Measurements from ENCODE around the gene CNTNAP2. TPM values are rescaled to one million over a fixed set of nuclear protein-coding genes. Genes with fewer than 3 reads are reported as not detected.

CNTNAP2 gene
- total and polyA plus RNA-seq, 7 experiments from 2014 or later: 0.02 to 0.48 (median 0.24) TPM; not detected in 2

DNA sequence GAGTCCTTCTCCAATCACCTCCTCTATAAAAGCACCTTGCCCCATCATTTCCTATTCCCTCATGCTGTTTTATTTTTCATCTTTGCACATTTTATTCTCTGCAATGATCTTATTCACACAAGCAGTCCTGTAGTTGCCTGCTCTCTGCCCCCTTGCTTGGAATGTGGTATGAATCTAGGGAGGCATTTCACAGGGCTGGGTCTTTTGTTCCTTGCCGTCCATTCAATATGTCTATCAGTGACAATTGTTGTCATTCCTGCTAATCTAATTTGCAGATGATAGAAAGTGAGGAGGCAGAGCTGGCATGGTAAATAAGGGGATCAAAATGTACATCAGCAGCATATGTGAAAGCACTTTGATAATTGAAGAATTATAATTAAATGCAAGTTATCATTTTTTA, 2227.8 kb downstream of the CNTNAP2 start:
- Mint-ChIP-seq H3K9me3 (peaks cover 0 to 2% (median 0%) of the 10 kb centered on the region in 11 donors), H3K27ac (no peak overlapping the region), H3K27me3 (peaks cover 30 to 43% (median 35%) of the 10 kb centered on the region in 5 donors), H3K4me3 (no peak overlapping the region), H3K4me1 (peaks cover 3 to 5% (median 5%) of the 10 kb centered on the region in 7 donors), H3K36me3 (no peaks in the 10 kb centered on the region)
- Histone ChIP-seq H3K4me1 (ENCODE audit: control insufficient read depth in 2 of 2, insufficient read depth in 2 of 2, low read length in 2 of 2) (peaks cover 0 to 1% of the 10 kb centered on the region in 2 donors), H3K27ac (ENCODE audit: low read depth, low read length) (no peak overlapping the region), H3K27me3 (ENCODE audit: control insufficient read depth in 2 of 2, insufficient read depth in 2 of 2, low read length in 2 of 2) (peaks cover 0 to 8% of the 10 kb centered on the region in 2 donors), H3K9me3 (ENCODE audit: control insufficient read depth in 2 of 3, low read length in 3 of 3) (no peaks in the 10 kb centered on the region), H3K4me3 (ENCODE audit: low read length) (no peak overlapping the region), H3K36me3 (ENCODE audit: control insufficient read depth in 2 of 3, insufficient read depth in 3 of 3, low read length in 3 of 3) (no peaks in the 10 kb centered on the region)
- POLR2A ChIA-PET: no interaction called here
- DNase-seq: no peak
- CTCF ChIA-PET: no interaction called here
- intact Hi-C loops (cut with micrococcal nuclease): no loop called here
- ATAC-seq: no peak

- no peak for ATAC-seq
- H3K9me3 ChIP-seq (ENCODE audit: control insufficient read depth in 2 of 3, low read length in 3 of 3): no peaks in the 10 kb centered on the region
Measured at GRCh38 chr7:148347981-148348380, 2231.4 kb downstream of the CNTNAP2 start.

GRCh38 chr7:148348466-148348865, 2231.9 kb downstream of the CNTNAP2 start:
- H3K36me3 Mint-ChIP-seq: no peaks in the 10 kb centered on the region
- Histone ChIP-seq H3K4me1 (ENCODE audit: control insufficient read depth in 2 of 2, insufficient read depth in 2 of 2, low read length in 2 of 2) (no peaks in the 10 kb centered on the region), H3K27ac (ENCODE audit: low read depth, low read length) (no peak overlapping the region), H3K9me3 (ENCODE audit: control insufficient read depth in 2 of 3, low read length in 3 of 3) (no peaks in the 10 kb centered on the region), H3K36me3 (ENCODE audit: control insufficient read depth in 2 of 3, insufficient read depth in 3 of 3, low read length in 3 of 3) (no peaks in the 10 kb centered on the region), H3K27me3 (ENCODE audit: control insufficient read depth in 2 of 2, insufficient read depth in 2 of 2, low read length in 2 of 2) (no peaks in the 10 kb centered on the region), H3K4me3 (ENCODE audit: low read length) (no peak overlapping the region)
- POLR2A ChIA-PET: no interaction called here
- DNase-seq (no peak), ATAC-seq (no peak)
- CTCF ChIA-PET: no interaction called here
- peaks cover 0 to 4% (median 0%) of the 10 kb centered on the region in 11 donors for H3K9me3 Mint-ChIP-seq
- no peak overlapping the region for H3K4me3 Mint-ChIP-seq
- peaks cover under 1 to 11% (median 2%) of the 10 kb centered on the region in 5 donors for H3K27me3 Mint-ChIP-seq
- intact Hi-C loops (cut with micrococcal nuclease): no loop called here
- no peak overlapping the region for H3K27ac Mint-ChIP-seq
- H3K4me1 Mint-ChIP-seq: no peaks in the 10 kb centered on the region

More at GRCh38 chr7:148347981-148348380, 2231.4 kb downstream of the CNTNAP2 start:
- no peaks in the 10 kb centered on the region for H3K36me3 Mint-ChIP-seq
- peaks cover 5 to 16% (median 6%) of the 10 kb centered on the region in 5 donors for H3K27me3 Mint-ChIP-seq
- Histone ChIP-seq H3K4me3 (ENCODE audit: low read length) (no peak overlapping the region), H3K27ac (ENCODE audit: low read depth, low read length) (no peak overlapping the region), H3K27me3 (ENCODE audit: control insufficient read depth in 2 of 2, insufficient read depth in 2 of 2, low read length in 2 of 2) (no peaks in the 10 kb centered on the region), H3K4me1 (ENCODE audit: control insufficient read depth in 2 of 2, insufficient read depth in 2 of 2, low read length in 2 of 2) (no peaks in the 10 kb centered on the region), H3K36me3 (ENCODE audit: control insufficient read depth in 2 of 3, insufficient read depth in 3 of 3, low read length in 3 of 3) (no peaks in the 10 kb centered on the region)
- no peak overlapping the region for H3K4me3 Mint-ChIP-seq
- no peak for DNase-seq
- no peak overlapping the region for H3K27ac Mint-ChIP-seq
- intact Hi-C loops (cut with micrococcal nuclease): no loop called here
- no peaks in the 10 kb centered on the region for H3K4me1 Mint-ChIP-seq
- CTCF ChIA-PET: no interaction called here
- POLR2A ChIA-PET: no interaction called here
- peaks cover 0 to 4% (median 0%) of the 10 kb centered on the region in 11 donors for H3K9me3 Mint-ChIP-seq

DNA sequence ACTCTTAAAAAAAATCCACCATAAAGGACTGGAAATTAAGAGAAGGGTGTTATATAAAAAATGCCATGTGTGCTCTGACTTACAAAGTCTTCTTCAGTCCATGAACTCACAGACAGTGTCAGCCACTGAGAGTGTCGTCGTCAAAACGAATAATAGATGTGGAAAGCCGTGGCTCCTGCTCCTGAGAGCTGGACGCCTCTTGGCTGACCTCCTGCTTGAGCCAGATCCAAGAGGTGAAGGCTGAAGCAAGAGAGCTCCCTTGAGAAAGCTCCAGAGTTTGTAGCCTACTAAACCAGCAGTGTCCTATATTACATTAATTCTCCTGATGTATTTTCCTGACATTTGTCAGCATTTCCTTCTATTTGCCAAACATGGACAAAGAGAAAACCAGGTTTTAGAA, 2239.7 kb downstream of the CNTNAP2 start:
- CTCF ChIA-PET: no interaction called here
- Mint-ChIP-seq H3K9me3 (peaks cover 0 to 5% (median 0%) of the 10 kb centered on the region in 11 donors), H3K4me1 (no peaks in the 10 kb centered on the region), H3K36me3 (no peaks in the 10 kb centered on the region), H3K27ac (no peak overlapping the region), H3K27me3 (peaks cover 0 to 7% (median 2%) of the 10 kb centered on the region in 5 donors), H3K4me3 (no peak overlapping the region)
- no peak overlapping the region for H3K4me3 ChIP-seq (ENCODE audit: low read length)
- DNase-seq: no peak
- no peaks in the 10 kb centered on the region for H3K4me1 ChIP-seq (ENCODE audit: control insufficient read depth in 2 of 2, insufficient read depth in 2 of 2, low read length in 2 of 2)
- intact Hi-C loops (cut with micrococcal nuclease): no loop called here
- no peak for ATAC-seq
- H3K27me3 ChIP-seq (ENCODE audit: control insufficient read depth in 2 of 2, insufficient read depth in 2 of 2, low read length in 2 of 2): no peaks in the 10 kb centered on the region
- no peak overlapping the region for H3K27ac ChIP-seq (ENCODE audit: low read depth, low read length)
- no peaks in the 10 kb centered on the region for H3K36me3 ChIP-seq (ENCODE audit: control insufficient read depth in 2 of 3, insufficient read depth in 3 of 3, low read length in 3 of 3)
- POLR2A ChIA-PET: no interaction called here
- H3K9me3 ChIP-seq (ENCODE audit: control insufficient read depth in 2 of 3, low read length in 3 of 3): no peaks in the 10 kb centered on the region

DNA sequence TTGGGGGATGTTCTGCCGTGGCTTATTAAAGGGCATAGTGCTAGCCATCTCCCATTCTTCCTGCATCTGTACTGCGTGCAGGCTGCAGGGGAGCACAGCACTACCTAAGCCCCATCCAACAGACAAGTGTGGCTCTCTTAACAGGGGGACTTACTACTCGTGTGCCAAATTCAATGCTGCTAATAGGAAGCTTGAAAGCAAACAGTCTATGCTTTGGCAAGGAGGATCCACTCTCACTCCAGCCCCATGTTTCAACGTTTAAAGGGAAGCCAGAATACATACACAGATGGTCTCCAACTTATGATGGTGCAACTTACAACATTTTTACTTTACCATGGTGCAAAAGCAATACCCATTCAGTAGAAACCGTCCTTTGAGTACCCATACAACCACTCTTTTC, 2245.9 kb downstream of the CNTNAP2 start:
- no peak overlapping the region for H3K4me3 ChIP-seq (ENCODE audit: low read length)
- POLR2A ChIA-PET: no interaction called here
- no peaks in the 10 kb centered on the region for H3K27me3 ChIP-seq (ENCODE audit: control insufficient read depth in 2 of 2, insufficient read depth in 2 of 2, low read length in 2 of 2)
- Mint-ChIP-seq H3K4me3 (no peak overlapping the region), H3K27ac (no peak overlapping the region), H3K36me3 (no peaks in the 10 kb centered on the region), H3K9me3 (peaks cover 0 to 2% (median 0%) of the 10 kb centered on the region in 11 donors), H3K4me1 (no peaks in the 10 kb centered on the region), H3K27me3 (peaks cover 0 to 8% (median 4%) of the 10 kb centered on the region in 5 donors)
- no peaks in the 10 kb centered on the region for H3K36me3 ChIP-seq (ENCODE audit: control insufficient read depth in 2 of 3, insufficient read depth in 3 of 3, low read length in 3 of 3)
- DNase-seq (no peak), ATAC-seq (no peak)
- no peaks in the 10 kb centered on the region for H3K4me1 ChIP-seq (ENCODE audit: control insufficient read depth in 2 of 2, insufficient read depth in 2 of 2, low read length in 2 of 2)
- intact Hi-C loops (cut with micrococcal nuclease): no loop called here
- no peaks in the 10 kb centered on the region for H3K9me3 ChIP-seq (ENCODE audit: control insufficient read depth in 2 of 3, low read length in 3 of 3)
- CTCF ChIA-PET: no interaction called here
- H3K27ac ChIP-seq (ENCODE audit: low read depth, low read length): no peak overlapping the region

GRCh38 chr7:148367731-148368475, 2251.3 kb downstream of the CNTNAP2 start:
- Mint-ChIP-seq H3K36me3 (no peaks in the 10 kb centered on the region), H3K27me3 (peaks cover 0 to 8% (median 0%) of the 10 kb centered on the region in 5 donors), H3K27ac (no peak overlapping the region), H3K4me1 (no peaks in the 10 kb centered on the region), H3K4me3 (no peak overlapping the region), H3K9me3 (peaks cover 0 to 16% (median 2%) of the 10 kb centered on the region in 11 donors)
- POLR2A ChIA-PET: no interaction called here
- Histone ChIP-seq H3K27me3 (ENCODE audit: control insufficient read depth in 2 of 2, insufficient read depth in 2 of 2, low read length in 2 of 2) (no peaks in the 10 kb centered on the region), H3K9me3 (ENCODE audit: control insufficient read depth in 2 of 3, low read length in 3 of 3) (no peaks in the 10 kb centered on the region), H3K36me3 (ENCODE audit: control insufficient read depth in 2 of 3, insufficient read depth in 3 of 3, low read length in 3 of 3) (no peaks in the 10 kb centered on the region), H3K27ac (ENCODE audit: low read depth, low read length) (no peak overlapping the region), H3K4me1 (ENCODE audit: control insufficient read depth in 2 of 2, insufficient read depth in 2 of 2, low read length in 2 of 2) (no peaks in the 10 kb centered on the region), H3K4me3 (ENCODE audit: low read length) (no peak overlapping the region)
- CTCF ChIA-PET: no interaction called here
- ATAC-seq (no peak), DNase-seq (no peak)
- intact Hi-C loops (cut with micrococcal nuclease): no loop called here

DNA sequence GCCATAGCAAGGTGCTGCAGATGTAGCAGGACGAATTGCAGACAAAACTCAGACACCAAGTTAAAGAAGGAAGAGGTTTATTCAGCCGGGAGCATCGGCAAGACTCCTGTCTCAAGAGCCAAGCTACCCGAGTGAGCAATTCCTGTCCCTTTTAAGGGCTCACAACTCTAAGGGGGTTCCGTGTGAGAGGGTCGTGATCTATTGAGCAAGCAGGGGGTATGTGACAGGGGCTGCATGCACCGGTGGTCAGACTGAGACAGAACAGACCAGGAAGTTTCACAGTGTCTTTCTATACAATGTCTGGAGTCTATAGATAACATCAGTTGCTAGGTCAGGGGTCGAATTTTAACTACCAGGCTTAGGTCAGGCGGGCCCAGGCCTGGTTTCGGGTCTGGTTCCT, 2252.0 kb downstream of the CNTNAP2 start:
- H3K27ac Mint-ChIP-seq: no peak overlapping the region
- POLR2A ChIA-PET: no interaction called here
- Histone ChIP-seq H3K4me1 (ENCODE audit: control insufficient read depth in 2 of 2, insufficient read depth in 2 of 2, low read length in 2 of 2) (no peaks in the 10 kb centered on the region), H3K27me3 (ENCODE audit: control insufficient read depth in 2 of 2, insufficient read depth in 2 of 2, low read length in 2 of 2) (no peaks in the 10 kb centered on the region), H3K4me3 (ENCODE audit: low read length) (no peak overlapping the region), H3K27ac (ENCODE audit: low read depth, low read length) (no peak overlapping the region), H3K36me3 (ENCODE audit: control insufficient read depth in 2 of 3, insufficient read depth in 3 of 3, low read length in 3 of 3) (no peaks in the 10 kb centered on the region), H3K9me3 (ENCODE audit: control insufficient read depth in 2 of 3, low read length in 3 of 3) (no peaks in the 10 kb centered on the region)
- CTCF ChIA-PET: no interaction called here
- H3K27me3 Mint-ChIP-seq: peaks cover 0 to 8% (median 0%) of the 10 kb centered on the region in 5 donors
- peaks cover 0 to 16% (median 2%) of the 10 kb centered on the region in 11 donors for H3K9me3 Mint-ChIP-seq
- no peak for ATAC-seq
- no peak overlapping the region for H3K4me3 Mint-ChIP-seq
- no peaks in the 10 kb centered on the region for H3K4me1 Mint-ChIP-seq
- no peaks in the 10 kb centered on the region for H3K36me3 Mint-ChIP-seq
- intact Hi-C loops (cut with micrococcal nuclease): no loop called here
- no peak for DNase-seq
